Neuronal stem cell (in vitro differentiated cells): ENCODE results near the gene IMP4. TPM values are rescaled to one million over a fixed set of nuclear protein-coding genes. Genes with fewer than 3 reads are reported as not detected.

ENCODE experiments used
- DNase-seq: peaks from one replicate; pipeline ENCODE4 v3.0.0-alpha.2; 2013; ENCODE audit warnings: low spot score
- H2AFZ ChIP-seq: one replicate; pipeline ENCODE4 v1.6.1; 2013; ENCODE audit warnings: mild to moderate bottlenecking, low read length, inconsistent platforms
- H2AK5ac ChIP-seq: 2 replicates; pipeline ENCODE4 v1.6.1; 2013; ENCODE audit warnings: low read depth, mild to moderate bottlenecking, inconsistent platforms, low read length, moderate library complexity, mixed read lengths
- H2BK120ac ChIP-seq: 2 replicates; pipeline ENCODE4 v1.6.1; 2013; ENCODE audit warnings: low read depth, mild to moderate bottlenecking, inconsistent platforms, low read length, moderate library complexity, mixed read lengths
- H2BK12ac ChIP-seq: one replicate; pipeline ENCODE4 v1.6.1; 2013; ENCODE audit warnings: low read length, inconsistent platforms
- H2BK15ac ChIP-seq: 2 replicates; pipeline ENCODE4 v1.6.1; 2013; ENCODE audit warnings: mild to moderate bottlenecking, low read length, inconsistent platforms, mixed read lengths
- H2BK5ac ChIP-seq: one replicate; pipeline ENCODE4 v1.6.1; 2013; ENCODE audit warnings: inconsistent platforms, mild to moderate bottlenecking, low read length, moderate library complexity
- H3K14ac ChIP-seq: one replicate; pipeline ENCODE4 v1.6.1; 2013; ENCODE audit warnings: low read length, inconsistent platforms
- H3K18ac ChIP-seq: 2 replicates; pipeline ENCODE4 v1.6.1; 2013; ENCODE audit warnings: low read length, inconsistent platforms
- H3K23ac ChIP-seq: 2 replicates; pipeline ENCODE4 v1.6.1; 2013; ENCODE audit warnings: low read depth, mild to moderate bottlenecking, mixed read lengths, low read length, inconsistent platforms; ENCODE audit not compliant: poor library complexity
- H3K27ac ChIP-seq: replicated peaks from 3 replicates; pipeline ENCODE4 v1.5.1; 2013; ENCODE audit warnings: low read length, inconsistent platforms
- H3K27me3 ChIP-seq, 3 experiments: 2 replicates each; pipeline ENCODE4 v1.6.1; 2013; ENCODE audit warnings: low read length in 3 of 3, mild to moderate bottlenecking in 2 of 3, inconsistent platforms in 1 of 3, low read depth in 1 of 3, mixed read lengths in 1 of 3, moderate library complexity in 1 of 3; ENCODE audit not compliant: control insufficient read depth in 3 of 3, insufficient read depth in 3 of 3
- H3K36me3 ChIP-seq, 2 donors: replicated peaks in 1 of 2; 2 replicates each; pipeline ENCODE4 v1.6.1; 2013; ENCODE audit warnings: low read length in 2 of 2; ENCODE audit not compliant: control insufficient read depth in 2 of 2, insufficient read depth in 2 of 2
- H3K4ac ChIP-seq: 2 replicates; pipeline ENCODE4 v1.6.1; 2013; ENCODE audit warnings: inconsistent platforms, mild to moderate bottlenecking, low read length, moderate library complexity
- H3K4me1 ChIP-seq, 2 donors: 1 replicate in 1 of 2; 2 replicates in 1 of 2; pipeline ENCODE4 v1.6.1; 2013; ENCODE audit warnings: low read length in 2 of 2, low read depth in 1 of 2; ENCODE audit not compliant: control insufficient read depth in 2 of 2, insufficient read depth in 1 of 2
- H3K4me2 ChIP-seq: one replicate; pipeline ENCODE4 v1.6.1; 2013; ENCODE audit warnings: mild to moderate bottlenecking, low read length, inconsistent platforms; ENCODE audit not compliant: insufficient read depth, poor library complexity, severe bottlenecking
- H3K4me3 ChIP-seq, 2 donors: 2 replicates each; pipeline ENCODE4 v1.5.1; 2013; ENCODE audit warnings: low read length in 2 of 2, mild to moderate bottlenecking in 2 of 2, inconsistent platforms in 1 of 2, moderate library complexity in 1 of 2
- H3K79me1 ChIP-seq: one replicate; pipeline ENCODE4 v1.6.1; 2013; ENCODE audit warnings: low read depth, mild to moderate bottlenecking, inconsistent platforms, low read length, moderate library complexity
- H3K9ac ChIP-seq: one replicate; pipeline ENCODE4 v1.6.1; 2013; ENCODE audit warnings: mild to moderate bottlenecking, low read depth, low read length, inconsistent platforms; ENCODE audit not compliant: poor library complexity
- H3K9me3 ChIP-seq, 2 donors: replicated peaks in 1 of 2; 2 replicates each; pipeline versions ENCODE3 to v1.6.1; 2013; ENCODE audit warnings: low read length in 2 of 2, mild to moderate bottlenecking in 2 of 2, inconsistent platforms in 1 of 2, low read depth in 1 of 2, mixed read lengths in 1 of 2, moderate library complexity in 1 of 2; ENCODE audit not compliant: control insufficient read depth in 2 of 2, insufficient read depth in 1 of 2
- H4K8ac ChIP-seq: one replicate; pipeline ENCODE4 v1.6.1; 2013; ENCODE audit warnings: low read depth, mild to moderate bottlenecking, inconsistent platforms, low read length, moderate library complexity
- H4K91ac ChIP-seq: one replicate; pipeline ENCODE4 v1.6.1; 2013; ENCODE audit warnings: low read length, low read depth, mild to moderate bottlenecking, inconsistent platforms; ENCODE audit not compliant: poor library complexity
- WGBS, 2 donors: extraction: QIAGEN DNeasy Blood & Tissue Kit; methylation state at CpG; one replicate each; pipeline ENCODE4 v1.1.7; 2013; ENCODE audit warnings: missing lambda C conversion rate in 2 of 2, mixed read lengths in 1 of 2; ENCODE audit not compliant: insufficient read length in 2 of 2, insufficient replicate concordance in 1 of 2; ENCODE audit errors: extremely low coverage in 2 of 2; 5-methylcytosine and 5-hydroxymethylcytosine counted together
- polyA plus RNA-seq, 2 experiments: library from polyadenylated mRNA; stranded (reverse); fragments of 200-250 nt; gene quantifications; one replicate each; pipeline ENCODE4 v1.2.3, GENCODE V29; 2013

The IMP4 gene
- polyA plus RNA-seq (2013, experiment 1 of 2), result 49.5 TPM
- polyA plus RNA-seq (2013, experiment 2 of 2), result 45.4 TPM

- Histone ChIP-seq H3K9ac (peak within 1 kb of the TSS; percentile 84), H4K8ac (no peak within 1 kb of the TSS), H3K9me3 (peaks cover 0 to 1% of the 10 kb centered on the region in 2 donors), H3K4ac (peak within 1 kb of the TSS; percentile 59), H3K23ac (peak within 1 kb of the TSS; percentile 95), H3K4me2 (peak within 1 kb of the TSS; percentile 75), H3K79me1 (peaks cover 6% of the 10 kb centered on the region), H2AFZ (peak within 1 kb of the TSS; percentile 95), H3K27ac (peak within 1 kb of the TSS; percentile 90), H2BK5ac (peak within 1 kb of the TSS; percentile 58), H3K18ac (peak within 1 kb of the TSS; percentile 97), H3K27me3 (no peaks in the 10 kb centered on the region), H2BK15ac (peak within 1 kb of the TSS; percentile 51), H2AK5ac (peak within 1 kb of the TSS; percentile 63), H3K4me1 (peaks cover 5% of the 10 kb centered on the region in 2 donors), H2BK120ac (no peak within 1 kb of the TSS), H3K14ac (no peak within 1 kb of the TSS), H3K36me3 (peaks cover 34 to 65% of the 10 kb centered on the region in 2 donors), H4K91ac (no peak within 1 kb of the TSS), H2BK12ac (no peak within 1 kb of the TSS), H3K4me3 (peak within 1 kb of the TSS; percentile 92 to 95)
- peak; percentile 96 for DNase-seq
- WGBS, 2 donors, result no CpG with 5 or more reads among the region's 60 CpGs
Observed at GRCh38 chr2:130342533-130343275, at the start of gene IMP4. Gene IMP4, plus strand, starts transcription at chr2:130342897. Its CDS starts 36 bp downstream, at chr2:130342933.

- Histone ChIP-seq H4K91ac (no peak overlapping the region), H3K27ac (no peak overlapping the region), H2AFZ (no peak overlapping the region), H2BK5ac (no peak overlapping the region), H3K9ac (no peak overlapping the region), H4K8ac (no peak overlapping the region), H3K14ac (no peak overlapping the region), H3K79me1 (no peaks in the 10 kb centered on the region), H3K4me1 (no peaks in the 10 kb centered on the region), H2BK120ac (no peak overlapping the region), H3K4ac (no peak overlapping the region), H2AK5ac (no peak overlapping the region), H2BK15ac (no peak overlapping the region), H2BK12ac (no peak overlapping the region), H3K4me3 (no peak overlapping the region), H3K36me3 (no peaks in the 10 kb centered on the region), H3K23ac (peak overlapping the region; percentile 1), H3K9me3 (peaks cover 0 to 3% of the 10 kb centered on the region in 2 donors), H3K4me2 (no peak overlapping the region), H3K18ac (no peak overlapping the region), H3K27me3 (peaks cover 0 to 12% (median 0%) of the 10 kb centered on the region in 3 experiments)
- no CpG with 5 or more reads among the region's 22 CpGs for WGBS, 2 donors
- DNase-seq, result no peak
Observed at GRCh38 chr2:130300258-130300969, 42.3 kb upstream of the IMP4 start.

GRCh38 chr2:130300970-130301348 lies 41.7 kb upstream of the IMP4 start:
- Histone ChIP-seq H2BK120ac (no peak overlapping the region), H3K4me3 (peak overlapping the region in 1 of 2 donors; percentile 52), H2BK15ac (peak overlapping the region; percentile 26), H3K27ac (no peak overlapping the region), H3K79me1 (no peaks in the 10 kb centered on the region), H3K23ac (peak overlapping the region; percentile 6), H3K4me1 (no peaks in the 10 kb centered on the region), H3K36me3 (no peaks in the 10 kb centered on the region), H4K91ac (no peak overlapping the region), H2AK5ac (no peak overlapping the region), H3K4ac (no peak overlapping the region), H3K27me3 (peaks cover 0 to 8% (median 0%) of the 10 kb centered on the region in 3 experiments), H3K4me2 (no peak overlapping the region), H4K8ac (no peak overlapping the region), H3K14ac (no peak overlapping the region), H3K9me3 (peaks cover 0 to 3% of the 10 kb centered on the region in 2 donors), H2BK12ac (no peak overlapping the region), H3K9ac (peak overlapping the region; percentile 16), H2BK5ac (no peak overlapping the region), H3K18ac (no peak overlapping the region), H2AFZ (no peak overlapping the region)
- no peak for DNase-seq
- no CpG with 5 or more reads among the region's 13 CpGs for WGBS, 2 donors
